Inflammatory macrophage (primary cell): Measurements from ENCODE around the gene MLC1.
A peak's percentile ranks its signal among the peaks of the same experiment; 100 is the strongest.
"Not testable (repeated sequence)": the region's sequence is repeated elsewhere in the genome, so short reads cannot be mapped to it uniquely, and the experiment has no call there.

Source experiments
- DNase-seq, 2 donors: peaks; one replicate each; pipeline ENCODE4 v3.0.0-alpha.2; 2020 to 2022

MLC1 gene

DNA sequence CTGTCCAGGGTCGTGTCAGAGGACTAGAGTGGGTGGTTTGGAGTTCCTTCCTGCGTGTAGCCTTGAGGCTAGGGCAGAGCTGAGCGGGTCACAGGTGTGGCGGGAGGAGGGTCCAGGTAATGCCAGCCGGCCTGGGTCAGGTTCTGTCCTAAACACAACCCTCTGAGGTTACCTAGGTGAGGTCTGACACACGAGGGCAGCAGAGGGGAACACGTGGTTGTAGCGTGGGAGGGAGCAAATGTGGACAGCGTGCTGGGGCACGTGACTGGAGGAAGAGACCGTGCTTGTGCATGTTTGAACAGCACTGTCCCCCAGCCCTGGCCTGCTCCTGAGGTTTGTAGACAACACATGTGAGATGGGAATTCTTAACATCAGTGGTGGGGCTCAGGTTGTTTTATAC, 17.7 kb upstream of the MLC1 start:
- DNase-seq: peak; percentile 13 to 43

DNA sequence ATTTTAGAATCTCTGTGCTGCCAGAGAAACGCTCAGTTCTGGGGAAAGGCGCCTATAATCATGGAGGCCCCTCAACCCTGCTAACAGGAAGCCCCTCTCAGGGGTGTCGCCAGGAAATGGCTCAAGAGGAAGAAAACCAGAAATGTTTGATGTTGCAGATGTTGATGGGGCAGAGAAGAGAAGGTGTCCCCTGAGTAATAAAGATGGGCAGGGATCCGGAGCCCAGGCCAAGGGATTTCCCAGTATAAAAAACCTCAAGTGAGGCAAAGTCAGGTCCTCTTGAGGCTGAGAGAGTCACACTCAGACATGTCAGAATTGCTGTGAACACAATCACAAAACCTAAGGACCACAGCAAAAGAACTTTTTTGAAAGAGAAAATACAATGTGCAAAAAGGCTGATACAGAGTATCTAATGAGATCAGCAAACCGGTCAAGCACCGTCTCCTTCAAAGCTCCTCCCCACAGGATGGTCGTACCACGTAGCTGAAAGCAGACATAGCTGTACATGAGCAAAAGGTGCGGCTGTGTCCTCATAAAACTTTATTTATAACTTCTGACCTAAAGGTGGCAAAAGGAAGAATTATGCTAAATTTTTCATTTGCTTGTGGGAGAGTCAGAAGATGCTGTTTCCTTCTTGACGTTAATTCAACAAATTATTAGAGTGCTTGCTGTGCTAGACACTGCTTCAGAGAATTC, 16.8 kb upstream of the MLC1 start:
- no peak for DNase-seq

DNA sequence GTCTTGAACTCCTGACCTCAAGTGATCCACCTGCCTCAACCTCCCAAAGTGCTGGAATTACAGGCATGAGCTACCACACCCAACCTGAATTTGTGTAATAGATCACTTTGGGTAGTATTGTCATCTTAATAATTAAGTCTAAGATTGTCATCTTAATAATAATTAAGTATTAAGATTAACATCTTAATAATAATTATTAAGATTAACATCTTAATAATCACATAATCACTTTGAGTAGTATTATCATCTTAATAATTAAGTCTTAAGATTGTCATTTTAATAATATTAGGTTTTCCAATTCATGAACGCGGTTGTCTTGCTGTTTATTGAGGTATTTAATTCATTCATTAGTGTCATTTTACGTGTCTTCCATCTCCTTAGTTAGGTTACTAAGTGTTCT, 12.8 kb upstream of the MLC1 start:
- no peak for DNase-seq

DNA sequence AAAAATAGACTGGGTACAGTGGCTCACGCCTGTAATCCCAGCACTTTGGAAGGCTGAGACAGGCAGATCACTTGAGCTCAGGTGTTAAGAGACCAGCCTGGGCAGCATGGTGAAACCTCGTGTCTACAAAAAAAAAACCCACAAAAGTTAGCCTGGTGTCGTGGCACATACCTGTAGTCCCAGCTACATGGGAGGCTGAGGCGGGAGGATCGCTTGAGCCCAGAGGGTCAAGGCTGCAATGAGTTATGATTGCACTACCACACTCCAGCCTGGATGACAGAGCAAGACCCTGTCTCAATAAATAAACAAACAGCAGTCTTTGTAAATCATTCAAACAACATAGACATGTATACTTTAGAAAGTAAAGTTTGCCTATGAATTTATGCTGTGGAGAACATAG, 7.1 kb upstream of the MLC1 start:
- no peak for DNase-seq

DNA sequence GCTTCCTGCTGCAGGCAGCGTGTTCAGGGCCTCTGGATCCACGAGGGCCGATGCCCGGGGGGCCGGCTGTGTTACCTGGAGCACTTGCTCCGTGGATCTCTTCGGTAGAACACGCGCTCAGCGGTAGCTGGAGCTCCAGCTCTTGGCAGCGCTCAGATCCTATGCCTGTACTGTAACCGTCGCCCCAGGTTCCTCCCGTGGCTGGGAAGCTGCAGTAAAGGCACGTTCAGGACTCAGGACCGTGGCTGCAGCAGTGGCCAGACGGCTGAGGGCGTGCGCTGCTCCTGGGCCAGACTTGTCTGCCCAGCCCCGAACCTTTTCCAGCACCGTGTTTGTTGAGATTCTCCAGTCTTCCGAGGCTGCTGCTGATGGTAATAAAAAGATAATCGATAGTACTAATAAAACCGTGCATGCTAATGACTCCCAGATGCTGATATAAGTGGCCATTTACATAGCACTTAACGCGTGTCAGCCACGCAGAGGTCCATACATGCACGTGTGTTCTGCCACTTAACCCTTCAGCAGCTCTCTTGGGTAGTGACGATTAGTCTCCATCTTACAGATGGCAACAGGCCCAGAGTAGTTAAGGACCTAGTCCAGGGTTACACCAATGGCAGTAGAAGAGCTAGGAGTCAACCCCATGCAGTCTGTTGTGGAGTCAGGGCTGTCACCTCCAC, 6.0 kb upstream of the MLC1 start:
- no peak for DNase-seq

DNA sequence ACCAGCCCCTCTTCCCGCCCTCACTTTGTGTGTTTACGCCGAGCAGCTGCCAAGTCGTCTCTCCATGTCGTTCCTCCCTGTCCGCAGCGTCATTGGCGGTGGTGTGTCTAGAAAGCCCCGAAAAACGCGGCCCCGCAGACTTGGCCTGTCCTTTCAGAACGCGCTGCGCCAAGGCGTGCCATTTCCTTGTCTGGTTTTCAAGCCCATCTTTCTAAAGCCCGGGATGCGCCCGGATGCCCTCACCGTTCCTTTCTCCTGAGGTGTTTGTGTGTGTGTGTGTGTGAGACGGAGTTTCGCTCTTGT, 5.1 kb upstream of the MLC1 start:
- DNase-seq: no peak

DNA sequence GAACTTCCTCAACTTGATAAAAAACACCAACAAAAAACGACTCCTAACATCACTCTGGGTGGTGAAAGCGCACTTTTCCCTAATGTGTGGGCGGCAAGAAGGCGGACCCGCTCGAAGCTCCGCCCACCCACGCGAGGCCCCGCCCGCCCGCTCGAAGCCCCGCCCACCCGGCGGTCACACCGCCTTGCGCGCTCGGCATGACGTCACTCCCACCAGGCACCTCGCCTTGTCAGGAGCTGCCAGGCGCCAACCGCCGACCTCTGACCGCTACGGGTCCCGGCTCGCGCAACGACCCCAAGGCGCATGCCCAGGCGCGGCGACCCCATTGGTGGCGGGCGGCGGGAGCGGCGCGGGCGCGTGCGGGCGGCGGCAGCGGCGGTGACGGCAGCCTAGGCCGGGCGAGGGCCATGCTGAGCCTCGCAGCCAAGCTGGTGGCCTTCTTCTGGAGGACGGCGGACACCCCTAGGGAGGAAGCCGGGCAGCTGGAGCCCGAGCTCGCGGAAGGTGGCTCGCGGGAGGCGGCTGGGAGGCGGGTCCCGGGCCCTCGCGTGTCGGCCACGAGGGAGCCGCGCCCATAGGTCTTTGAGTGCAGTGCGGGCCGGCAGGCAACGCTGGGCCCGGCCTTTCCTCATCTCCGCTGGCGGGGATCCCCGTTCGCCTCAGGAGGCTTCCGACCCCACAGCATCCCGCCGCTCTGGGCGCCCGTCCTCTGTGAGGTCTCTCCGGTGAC, 4.6 kb upstream of the MLC1 start, which contains the start of gene MOV10L1:
TSS of gene MOV10L1 (plus strand) at position 325 of the 730 bp plus-strand sequence. CDS start at position 408, 83 bp downstream.
- peak; percentile 55 to 72 for DNase-seq

DNA sequence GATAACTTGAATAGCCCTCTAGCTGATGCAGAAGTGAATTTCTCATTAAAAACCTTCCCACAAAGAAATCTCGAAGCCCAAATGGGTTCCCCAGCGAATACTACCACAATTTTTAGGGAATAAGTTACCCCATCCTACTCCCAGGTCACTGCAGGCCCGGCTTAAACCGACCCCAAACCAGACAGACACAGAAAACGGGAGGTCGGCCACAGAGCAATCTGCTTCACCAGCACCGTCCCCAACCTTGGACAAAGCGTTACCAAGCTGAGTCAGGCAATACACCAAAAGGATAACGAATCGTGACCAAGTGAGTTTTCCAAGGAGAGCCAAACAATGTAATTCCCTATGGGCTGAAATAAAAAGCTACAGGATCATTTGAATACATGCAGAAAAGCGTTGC, 4.0 kb upstream of the MLC1 start:
- no peak for DNase-seq

DNA sequence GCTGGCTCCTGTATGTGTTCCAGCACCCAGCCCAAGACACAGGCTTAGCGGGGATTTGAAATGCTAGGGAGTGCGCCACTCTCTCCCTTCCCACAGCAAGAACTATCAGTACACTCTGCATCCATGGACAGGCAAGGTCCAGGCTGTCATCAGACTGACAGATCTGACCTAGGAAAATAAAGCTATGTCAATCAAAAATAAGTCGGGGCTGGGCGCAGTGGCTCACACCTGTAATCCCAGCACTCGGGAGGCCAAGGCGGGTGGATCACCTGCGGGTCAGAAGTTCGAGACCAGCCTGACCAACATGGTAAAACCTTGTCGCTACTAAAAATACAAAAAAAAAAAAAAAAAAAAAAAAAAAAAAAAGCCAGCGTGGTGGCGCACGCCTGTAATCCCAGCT, 2.9 kb upstream of the MLC1 start:
- DNase-seq: no peak

DNA sequence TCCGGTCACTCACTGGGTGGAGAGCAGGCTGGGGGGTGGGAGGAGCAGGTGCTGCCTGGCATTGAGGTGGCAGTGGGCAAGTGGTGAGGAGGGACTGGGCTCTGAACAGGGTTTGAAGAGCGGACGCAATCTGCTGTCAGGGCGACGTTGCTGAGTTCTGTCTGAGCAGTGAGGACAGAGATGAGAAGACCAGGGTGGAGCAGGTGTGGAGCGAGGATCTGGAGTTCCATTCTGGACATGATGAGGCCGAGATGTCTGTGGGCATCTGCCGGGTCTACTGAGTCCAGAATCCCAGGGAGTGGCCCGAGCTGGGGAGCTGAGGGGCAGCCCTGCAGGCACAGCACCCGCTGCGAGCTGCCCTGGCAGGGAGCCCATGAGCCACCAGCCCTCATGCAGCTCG, 2.4 kb upstream of the MLC1 start:
- DNase-seq: no peak

DNA sequence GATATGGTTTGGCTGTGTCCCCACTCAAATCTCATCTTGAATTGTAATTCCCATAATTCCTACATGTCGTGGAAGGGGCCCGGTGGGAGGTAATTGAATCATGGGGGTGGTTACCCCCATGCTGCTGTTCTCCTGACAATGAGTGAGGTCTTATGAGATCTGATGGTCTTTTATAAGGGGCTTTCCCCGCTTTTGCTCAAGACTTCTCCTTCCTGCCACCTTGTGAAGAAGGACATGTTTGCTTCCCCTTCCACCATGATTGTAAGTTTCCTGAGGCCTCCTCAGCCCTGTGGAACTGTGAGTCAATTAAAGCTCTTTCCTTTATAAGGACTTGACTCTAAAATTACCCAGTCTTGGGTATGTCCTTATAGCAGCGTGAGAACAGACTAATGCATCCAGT, 1.7 kb upstream of the MLC1 start:
- DNase-seq: not testable (repeated sequence)

DNA sequence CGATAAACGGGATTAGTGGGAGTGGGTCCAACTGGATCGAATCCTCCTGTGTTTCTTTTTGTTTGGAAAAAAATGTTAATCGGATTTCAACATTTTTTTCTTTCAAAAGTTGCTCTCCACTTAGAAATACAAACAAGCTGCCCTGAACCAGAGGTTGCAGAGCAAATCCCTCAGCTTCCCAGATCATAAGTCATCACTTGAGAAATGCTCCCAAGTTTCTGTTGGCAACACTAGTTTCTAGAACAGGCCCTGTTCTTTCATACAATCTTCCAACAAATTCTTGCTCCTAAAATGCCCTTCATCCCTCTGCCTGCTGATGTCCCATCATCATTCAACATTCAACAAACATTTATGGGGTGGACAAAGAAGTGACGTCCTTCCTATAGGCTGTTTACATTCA, 1.3 kb upstream of the MLC1 start:
- no peak for DNase-seq

DNA sequence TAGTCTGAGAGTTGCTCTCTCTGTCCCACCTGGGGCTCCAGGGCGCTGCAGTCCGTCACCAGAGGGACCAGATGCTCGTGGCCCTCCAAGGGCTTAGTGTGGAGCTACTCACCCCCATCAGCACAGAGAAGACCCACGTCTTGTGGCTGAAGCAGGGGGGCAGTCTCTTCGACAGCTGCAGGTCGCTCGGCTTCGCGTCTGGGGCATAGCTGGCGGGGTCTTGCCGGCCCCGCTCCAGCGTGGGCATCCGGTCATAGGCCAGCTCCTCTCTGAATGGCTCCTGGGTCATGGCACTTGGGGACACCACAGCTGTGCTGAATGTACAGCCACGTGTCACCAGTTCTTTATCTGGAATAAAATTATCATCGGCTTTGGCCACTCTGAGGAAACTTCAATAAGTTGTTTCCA, 608 bp downstream of the MLC1 start:
- DNase-seq: no peak

DNA sequence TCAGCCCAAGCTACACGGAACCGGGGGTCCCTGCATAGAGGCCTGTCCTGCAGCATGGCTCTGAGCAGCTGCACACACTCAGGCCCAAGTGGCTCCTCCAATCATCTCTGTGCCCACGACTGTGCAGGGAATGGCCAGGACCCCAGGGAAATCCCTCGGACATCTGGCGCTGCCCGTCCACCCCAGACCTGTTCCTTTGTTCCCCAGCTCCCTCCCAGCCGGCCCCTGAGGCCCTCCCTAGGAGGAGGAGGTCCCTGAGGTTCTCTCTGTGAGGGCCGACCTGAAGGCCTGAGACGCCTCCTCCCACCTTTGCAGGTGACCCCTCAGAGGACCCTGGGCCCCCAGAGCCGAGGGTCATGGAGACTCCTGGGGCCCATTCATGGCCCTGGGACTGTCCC, 1.1 kb downstream of the MLC1 start:
- no peak for DNase-seq

DNA sequence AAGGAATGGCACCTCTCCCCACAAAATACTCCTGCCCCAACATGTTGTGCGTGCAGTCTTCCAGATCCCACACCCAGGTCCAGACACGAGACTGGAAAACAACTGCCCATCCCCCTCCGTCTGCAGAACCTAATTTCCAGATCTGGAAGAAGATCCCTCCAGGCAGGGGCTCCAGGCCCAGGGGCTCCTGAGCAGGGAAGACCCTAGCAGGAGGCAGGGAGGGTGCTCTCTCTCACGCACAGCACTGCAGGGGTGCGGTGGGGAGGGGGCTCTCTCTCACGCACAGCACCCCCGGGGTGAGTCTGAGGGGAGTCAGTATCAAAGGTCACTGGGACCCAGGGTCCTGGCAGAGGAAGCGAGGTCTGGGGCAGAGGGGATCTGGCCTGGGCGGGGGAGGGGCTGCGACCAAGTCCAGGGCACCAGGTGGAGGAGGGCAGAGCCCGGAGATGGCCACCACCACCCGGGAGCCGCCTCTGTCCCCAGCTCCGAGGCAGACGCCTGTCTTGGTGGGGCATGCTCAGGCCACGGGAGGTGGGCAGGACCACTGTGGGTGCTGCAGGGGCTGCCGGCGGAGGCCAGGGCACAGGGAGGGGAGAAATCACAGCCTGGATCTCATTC, 1.7 kb downstream of the MLC1 start:
- DNase-seq: no peak

DNA sequence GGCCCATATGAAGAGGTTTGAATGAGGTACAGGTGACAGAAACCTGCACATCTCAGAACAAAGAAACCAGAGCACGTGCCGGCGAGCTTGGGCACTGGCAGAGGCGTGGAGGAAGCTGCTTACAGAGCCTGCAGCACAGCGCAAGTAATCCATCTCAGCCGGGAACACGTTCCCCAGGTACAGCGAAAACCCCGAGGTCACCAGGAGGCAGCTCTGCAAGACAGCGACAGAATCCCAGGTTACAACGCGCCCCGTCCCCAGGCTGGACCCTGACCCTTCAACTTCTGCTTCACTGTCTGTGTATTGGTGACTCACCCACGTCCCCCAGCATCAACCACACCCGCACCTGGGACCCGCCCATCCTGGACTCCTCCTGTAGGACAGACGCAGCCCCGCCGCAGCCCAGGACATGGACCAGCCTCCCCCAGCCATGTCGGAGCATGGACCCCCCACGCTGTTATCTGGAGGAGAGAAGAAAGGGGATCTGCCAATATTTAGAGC, 2.2 kb downstream of the MLC1 start:
- no peak for DNase-seq

DNA sequence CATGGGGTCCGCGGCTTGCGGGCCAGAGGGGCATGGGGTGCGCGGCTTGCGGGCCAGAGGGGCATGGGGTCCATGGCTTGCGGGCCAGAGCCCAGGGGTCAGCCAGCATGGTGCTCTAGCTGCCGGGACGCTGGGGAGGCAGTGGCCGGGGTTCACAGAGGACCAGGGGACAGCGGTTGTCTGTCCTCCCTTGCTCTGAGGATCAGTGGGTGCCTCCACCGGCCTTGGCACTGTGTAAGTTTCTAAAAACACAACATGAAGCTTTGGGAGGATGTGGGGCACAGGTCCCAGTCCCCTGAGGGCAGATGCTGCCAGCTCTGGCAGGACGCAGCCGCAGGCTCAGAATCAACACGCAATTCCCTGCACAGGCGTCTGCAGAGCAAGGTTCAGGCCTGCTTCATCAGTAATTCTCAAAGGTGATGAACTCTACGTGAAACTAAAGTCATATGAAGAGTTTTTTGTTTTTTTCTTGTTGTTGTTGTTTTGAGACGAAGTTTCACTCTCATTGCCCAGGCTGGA, 3.0 kb downstream of the MLC1 start:
- DNase-seq: no peak

DNA sequence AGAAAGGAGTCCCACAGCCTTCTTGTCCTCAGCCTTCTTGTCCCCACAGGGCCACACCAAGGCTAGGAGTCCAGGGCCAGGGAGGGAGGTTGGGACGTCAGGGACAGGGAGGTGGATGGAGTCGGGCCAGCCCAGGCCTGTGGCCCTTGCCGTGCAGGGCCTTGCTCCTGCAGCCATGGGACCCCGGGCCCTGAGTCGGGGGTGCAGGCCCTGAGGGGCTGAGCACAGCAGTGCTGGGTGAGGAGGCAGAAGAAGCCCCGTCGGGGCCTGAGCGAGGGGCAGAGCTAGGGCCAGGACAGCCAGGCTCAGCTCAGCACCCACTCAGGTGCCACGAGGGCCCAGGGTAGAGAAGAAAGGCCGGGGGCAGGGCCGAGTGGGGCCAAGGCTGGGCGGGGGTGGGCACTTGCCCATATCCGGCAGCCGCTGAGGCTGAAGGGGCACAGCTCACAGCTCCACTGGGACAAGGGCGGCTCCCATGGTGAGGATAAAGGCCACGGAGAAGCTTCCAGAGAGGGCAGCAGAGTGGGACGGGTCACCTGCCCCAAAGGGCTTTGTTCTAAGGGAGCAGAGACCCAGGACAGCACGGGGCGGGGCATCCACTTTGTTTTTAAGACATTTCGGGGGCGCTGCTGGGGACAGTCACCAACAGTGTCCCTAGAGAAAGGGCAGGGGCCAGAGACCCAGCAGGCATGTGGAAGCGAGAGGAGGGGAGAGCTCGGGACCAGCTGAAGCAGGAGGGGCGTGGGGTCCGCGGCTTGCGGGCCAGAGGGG, 3.6 kb downstream of the MLC1 start:
- DNase-seq: no peak

DNA sequence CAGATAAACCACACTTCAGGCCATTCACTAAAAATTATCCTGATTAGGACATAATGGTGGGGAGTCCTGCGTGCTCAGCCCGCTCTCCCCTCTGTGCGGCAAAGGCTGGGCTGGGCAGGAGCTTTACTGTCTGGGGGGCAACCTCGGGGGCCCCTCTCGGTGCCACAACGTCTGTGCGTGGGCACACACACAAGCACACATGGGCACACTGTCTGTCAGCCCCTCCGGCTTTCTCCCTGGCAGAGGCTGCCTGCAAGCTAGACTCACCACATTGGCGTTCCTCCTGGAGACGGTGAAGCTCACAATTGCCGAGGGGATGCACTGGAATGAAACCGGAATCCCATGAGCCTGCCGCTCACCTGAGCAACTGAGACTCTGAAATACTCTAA, 5.2 kb downstream of the MLC1 start:
- no peak for DNase-seq

DNA sequence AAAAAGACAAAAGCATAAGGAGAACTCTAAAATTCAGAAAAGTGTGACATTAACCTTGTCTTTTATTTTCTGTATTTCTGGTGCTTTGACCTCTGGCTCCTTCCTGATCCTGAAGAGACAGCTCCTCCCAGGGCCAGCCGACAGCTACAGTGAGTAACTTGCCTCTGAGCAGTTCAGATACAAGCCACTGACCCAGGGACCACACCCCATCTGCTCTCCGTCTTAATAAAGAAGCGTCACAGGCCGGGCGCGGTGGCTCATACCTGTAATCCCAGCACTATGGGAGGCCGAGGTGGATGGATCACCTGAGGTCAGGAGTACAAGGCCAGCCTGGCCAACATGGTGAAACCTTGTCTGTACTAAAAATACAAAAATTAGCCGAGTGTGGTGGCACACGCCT, 6.5 kb downstream of the MLC1 start:
- DNase-seq: no peak

DNA sequence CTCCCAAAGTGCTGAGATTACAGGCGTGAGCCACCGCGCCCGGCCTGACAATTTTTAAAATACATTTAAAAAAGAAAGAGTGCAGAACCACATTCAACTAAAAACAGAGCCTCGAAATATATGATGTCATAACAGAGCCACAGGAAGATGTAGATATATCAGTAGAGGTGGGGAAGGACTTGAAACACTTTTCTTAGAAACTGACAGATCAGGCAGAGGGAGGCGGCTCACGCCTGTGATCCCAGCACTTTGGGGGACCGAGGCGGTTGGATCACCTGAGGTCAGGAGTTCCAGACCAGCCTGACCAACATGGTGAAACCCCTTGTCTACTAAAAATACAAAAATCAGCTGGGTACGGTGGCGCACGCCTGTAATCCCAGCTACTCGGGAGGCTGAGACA, 7.0 kb downstream of the MLC1 start:
- DNase-seq: no peak
